Lung microvascular endothelial cell (primary cell): ENCODE results near the gene TBCD. TPM values are rescaled to one million over a fixed set of nuclear protein-coding genes. Genes with fewer than 3 reads are reported as not detected.

Experiments
- DNase-seq, 2 donors: peaks; one replicate each; pipeline versions ENCODE4 v3.0.0 to v3.0.0-alpha.2; 2010; ENCODE audit warnings: low read depth in 2 of 2
- total RNA-seq: library from RNA; depleted of rRNA; stranded (reverse); fragments of >200 nt; gene quantifications from 2 replicates; pipeline ENCODE4 v1.2.1, GENCODE V29; 2014

The TBCD gene
- total RNA-seq, 1 donor from 2014 or later, result 44.8 TPM

DNA sequence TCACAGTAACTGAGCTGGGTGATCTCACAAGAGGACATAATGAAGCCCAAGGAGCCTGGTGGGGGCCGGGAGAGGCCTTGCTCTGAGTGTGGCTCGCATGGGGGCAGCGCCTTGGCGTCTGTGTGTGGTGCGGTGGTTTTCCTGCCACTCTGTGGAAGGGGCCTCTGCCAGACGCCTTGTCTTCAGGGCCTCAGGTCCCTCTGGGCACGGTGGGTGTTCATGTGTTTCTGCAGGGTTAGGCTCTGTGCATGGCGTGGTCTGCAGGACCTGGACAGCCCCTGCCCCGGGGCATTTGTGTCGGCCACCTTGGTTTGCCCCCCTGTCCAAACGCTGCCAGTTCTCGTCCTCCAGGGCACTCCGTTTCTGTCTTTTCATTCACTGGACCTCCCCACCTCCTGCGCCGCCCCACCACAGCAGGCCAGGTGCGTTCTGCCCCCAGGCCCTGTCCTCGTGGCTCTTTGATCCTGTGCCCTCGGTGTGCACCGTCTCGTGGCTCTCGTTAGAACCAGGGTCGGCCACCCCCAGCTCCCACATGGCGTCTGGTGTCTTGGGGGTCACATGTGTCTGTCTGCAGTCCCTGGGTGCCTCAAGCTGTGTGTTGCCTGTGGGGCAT lies 131.7 kb downstream of the TBCD start:
- DNase-seq, result no peak

DNA sequence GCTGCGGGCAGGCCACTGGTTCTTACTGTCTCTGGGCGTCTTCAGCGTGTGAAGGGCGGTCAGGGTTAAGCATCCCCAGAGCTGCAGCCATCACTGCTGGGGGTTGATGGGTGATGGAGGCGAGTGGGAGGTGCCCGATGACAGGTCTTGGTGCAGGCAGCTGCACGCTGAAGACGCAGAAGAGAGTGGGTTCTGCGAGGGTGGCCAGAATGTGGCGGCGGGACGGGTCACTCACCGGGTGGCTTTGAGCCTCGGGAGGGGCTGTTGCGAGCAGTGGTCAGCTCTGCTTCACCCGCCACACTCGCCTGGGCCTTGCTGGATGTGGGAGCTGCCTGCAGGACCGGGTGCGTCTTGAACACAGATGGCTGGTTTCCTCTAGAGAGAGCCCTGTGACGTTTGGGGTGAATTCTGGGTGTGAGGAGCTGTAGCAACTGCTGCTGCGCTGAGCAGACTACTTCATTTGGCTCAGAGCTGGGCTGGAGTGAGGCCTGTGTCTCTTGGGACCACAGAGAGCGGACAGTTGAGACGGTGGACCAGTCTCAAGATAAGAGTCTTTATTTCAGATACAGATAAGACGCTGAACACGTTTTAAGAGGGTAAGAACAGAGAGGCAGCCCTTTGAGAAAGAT lies 132.6 kb downstream of the TBCD start:
- no peak for DNase-seq

DNA sequence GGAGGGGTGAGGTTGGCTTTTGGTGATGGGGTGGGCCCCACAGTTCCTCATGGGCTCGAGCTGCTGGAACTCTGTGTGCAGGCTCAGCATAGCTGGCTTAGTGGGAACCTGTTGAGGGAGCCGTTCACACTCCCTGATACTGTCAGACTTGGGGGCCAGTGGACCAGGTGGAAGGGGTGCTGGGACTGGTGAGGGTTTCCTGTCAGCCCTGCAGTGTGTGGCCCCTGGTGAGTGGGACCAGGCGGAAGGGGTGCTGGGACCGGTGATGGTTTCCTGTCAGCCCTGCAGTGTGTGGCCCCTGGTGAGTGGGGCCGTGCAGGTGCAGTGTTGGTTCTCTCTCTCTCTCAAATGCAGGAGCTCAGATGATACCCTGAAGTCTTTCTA lies 133.1 kb downstream of the TBCD start:
- no peak for DNase-seq

DNA sequence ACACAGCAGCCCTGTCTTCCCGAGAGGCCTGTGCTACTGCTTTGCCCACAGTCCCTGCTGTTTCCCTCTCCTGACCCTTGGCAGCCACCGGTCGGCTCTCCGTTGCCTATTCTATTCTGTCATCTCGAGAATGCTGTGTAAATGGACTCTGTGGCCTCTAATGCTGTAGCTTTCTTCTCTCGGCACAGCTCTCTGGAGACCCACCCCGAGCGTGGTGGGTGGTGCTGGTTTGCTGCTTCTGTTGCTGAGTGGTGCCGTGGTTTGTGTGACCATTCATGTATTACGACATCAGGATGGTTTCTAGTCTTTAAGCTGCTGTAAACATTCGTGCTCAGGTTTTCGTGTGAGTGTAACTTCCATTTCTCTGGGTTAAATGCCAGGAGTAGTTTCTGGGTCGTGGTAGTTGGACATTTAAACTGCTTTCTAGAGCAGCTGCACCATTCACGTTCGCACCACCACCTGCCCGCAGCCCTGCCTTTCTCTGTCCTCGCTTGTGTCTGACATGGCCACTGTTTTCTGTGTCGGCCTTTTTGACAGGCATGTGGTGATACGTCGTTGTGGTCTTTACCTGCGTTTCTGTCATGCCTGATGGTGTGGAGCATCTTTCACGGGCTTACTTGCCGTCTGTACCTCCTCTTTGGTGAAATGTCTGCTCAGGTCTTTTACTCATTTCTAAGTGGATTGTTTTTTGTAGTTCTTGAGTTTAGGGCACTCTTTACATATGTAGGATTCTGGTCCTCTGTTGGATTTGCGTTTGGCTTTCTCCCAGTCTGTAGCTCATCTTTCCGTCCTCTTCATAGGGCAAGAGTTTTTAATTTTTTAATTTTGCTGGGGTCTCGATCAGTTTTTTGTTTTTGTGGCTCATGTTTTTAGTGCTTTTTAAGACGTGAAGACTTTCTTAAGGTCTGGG lies 135.6 kb downstream of the TBCD start:
- DNase-seq, result no peak

DNA sequence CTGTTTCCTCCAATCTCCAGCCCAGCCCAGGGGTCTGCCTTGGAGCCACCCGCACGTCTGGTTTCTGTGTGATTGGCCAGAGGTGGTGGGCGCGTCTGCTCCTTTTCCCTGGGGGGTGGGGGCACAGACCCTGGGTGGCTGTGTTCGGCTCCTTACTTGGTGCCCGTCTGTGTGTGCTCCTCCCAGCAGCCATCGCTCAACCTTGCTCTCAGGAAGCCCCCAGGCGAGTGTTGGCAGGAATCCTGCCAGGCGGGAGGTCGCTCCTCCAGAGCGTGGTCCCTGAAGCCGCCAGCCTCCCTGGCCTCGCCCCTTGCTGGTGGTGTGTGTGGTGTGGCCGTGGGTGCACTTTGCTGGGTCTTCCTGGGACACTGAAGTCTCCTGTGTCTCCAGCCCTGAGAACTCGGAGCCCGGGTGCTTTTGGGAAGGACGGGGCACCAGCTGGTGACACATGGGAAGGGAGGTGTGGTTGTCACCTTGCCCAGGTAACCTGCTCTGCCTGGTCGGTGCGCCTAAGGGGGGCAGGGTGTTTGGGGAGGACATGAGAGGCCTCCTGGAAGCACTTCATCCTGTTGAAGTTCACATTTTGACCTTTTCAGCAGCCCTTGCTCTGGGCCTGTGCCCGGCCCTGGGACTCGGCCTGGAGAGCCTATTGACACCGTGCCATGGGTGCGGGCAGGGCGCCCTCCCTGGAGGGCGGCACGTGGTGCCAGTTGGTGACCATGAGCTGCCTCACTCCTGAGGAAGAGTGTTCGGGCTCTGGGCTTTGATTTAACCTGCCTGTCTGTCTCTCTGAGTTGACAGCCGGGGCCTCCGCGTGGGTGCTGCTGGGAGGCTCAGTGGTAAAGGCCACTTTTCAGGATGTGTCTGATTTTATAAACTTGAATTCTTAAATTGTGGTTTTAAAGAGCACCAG lies 137.0 kb downstream of the TBCD start:
- DNase-seq, result no peak

DNA sequence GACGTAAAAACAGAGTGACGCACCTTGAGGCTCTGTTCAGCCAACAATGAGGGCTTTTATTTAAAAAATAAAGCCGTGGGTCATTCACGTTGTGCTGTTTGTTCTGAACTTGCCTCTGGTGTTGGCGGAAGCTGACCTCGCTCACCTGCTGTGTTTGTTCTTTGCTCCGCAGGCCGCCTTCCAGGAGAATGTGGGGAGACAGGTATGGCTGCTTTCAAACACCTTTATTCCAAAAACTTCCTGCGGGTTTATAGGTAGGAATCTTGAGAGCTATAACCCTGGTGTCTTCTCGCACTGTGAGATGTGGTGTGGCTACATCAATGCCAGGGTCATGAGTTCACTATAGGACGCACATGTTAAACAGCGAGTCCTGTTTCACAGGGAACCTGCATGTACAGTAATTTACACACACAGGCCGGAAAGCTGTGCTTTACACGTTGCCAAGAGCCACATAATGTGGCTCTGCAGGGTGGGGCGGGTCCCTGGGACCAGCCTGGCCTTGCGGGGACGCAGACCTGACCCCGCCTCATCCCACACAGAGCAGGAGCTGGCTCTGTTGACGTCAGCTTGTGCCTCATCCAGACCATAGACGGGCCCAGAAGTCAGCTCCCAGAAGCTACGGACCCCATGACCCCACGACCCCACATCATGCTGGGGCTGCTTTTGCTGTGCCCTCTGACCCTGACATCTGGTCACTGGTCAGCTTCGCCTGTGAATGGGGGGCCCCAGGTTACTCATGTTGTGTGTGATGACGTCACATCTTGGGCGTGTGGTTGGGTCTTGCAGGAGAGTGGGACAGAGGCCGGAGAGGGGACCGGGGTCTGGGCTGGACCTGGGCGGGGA lies 137.9 kb downstream of the TBCD start:
- no peak for DNase-seq

DNA sequence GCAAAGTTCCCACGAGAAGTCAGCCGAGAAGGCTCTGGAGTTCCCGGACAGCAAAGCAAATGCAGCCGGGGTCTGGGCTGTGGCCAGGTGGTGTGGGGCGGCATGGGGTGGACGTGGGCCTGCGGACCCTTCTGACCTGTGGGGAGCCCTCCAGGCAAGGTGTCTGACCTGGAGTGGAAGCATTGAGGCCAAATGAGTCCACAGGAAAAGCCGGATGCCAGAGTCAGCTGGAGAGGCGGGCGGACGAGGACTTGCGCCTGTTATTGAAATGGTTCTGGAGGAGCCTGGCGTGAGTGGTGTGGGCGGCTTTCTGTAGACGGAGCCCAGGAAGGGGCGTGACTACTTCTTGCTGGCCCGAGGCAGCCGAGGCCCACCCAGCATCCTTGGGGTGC lies 138.5 kb downstream of the TBCD start:
- no peak for DNase-seq

DNA sequence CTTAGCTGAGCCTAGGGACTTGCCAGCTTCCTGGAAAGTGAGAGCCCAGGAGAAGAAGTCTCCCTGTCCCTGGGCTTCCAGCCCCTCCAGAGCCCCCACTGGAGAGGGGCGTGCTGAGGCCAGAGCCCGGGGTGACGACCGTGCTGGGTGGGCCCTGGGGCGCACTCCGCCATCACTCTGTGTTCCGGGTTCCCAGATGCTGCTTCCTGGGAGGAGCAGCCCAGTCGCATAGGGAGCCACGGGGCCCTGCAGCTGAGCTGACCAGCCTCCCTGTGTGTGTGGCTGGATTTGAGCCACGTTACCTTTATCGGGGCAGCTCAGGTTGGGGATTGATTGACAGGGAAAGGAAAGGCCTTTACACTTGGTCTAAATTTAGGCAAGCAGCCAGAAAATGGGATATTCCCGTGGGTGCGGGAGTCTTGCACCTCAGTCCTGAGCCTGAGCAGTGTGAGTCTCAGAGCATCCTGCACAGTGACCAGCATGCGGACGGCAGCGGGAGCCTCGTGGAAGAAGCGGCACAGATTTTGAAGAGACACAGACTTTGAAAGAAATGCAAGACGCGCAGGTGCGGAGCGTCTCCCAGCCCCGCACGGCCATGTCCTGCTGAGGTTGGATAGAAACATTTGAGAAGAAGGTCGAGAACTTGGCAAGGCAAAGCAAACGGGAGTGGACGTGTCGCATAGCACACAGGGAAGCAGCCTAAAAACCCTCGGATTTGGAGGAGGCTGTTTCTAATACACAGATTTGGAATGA lies 139.2 kb downstream of the TBCD start:
- no peak for DNase-seq

DNA sequence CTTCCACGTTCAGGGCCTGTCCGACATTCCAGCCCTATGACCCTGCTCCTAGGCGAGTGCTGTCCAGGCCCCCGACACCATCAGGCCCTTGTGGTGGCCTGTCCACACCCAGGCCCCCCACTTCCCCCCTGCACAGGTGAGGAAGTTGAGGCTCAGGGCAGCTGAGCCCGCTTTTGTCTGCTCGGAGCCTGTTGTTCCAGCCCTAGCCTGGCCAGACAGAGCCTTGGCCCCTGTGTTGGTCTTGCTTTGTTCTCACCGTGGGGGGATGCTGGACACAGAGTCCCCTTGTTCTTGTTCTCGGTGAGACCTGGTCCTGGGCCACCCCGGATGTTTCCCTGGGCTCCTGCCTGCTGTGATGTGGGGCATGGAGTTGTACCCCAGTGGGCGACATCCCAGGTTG lies 140.0 kb downstream of the TBCD start:
- DNase-seq, result no peak

DNA sequence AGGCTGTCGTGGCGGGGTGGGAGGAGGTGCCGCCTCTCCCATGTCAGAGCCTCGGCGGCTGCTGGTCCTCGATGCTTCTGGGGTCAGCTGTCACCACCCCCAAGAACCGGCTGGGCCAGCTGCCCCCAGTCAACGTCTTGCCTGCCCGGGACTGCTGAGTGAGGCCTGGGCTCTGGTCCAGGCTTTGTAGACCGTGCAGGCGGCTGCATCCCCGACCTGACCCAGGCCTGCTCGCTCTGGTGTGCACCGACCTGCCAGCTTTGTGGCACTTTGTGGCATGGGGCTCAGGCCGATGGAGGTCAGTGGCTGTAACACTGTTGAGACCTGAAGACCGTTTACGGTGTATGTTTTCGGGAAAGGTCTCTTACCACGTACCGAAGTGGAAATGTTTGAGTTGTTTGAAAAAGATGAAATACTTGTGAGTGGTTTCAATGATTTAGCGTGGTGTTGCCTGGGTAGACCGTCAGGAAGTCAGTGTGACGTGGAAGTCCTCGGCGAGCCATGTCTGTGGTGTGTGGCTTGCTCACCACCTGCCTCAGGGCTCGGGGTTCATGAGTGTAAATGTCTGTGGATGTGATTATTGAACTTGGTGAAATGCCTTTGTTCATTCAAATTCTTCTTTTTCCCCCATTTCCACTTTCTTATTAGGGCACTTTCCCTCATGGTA lies 141.2 kb downstream of the TBCD start:
- peak in 1 of 2 donors; percentile 16 for DNase-seq

DNA sequence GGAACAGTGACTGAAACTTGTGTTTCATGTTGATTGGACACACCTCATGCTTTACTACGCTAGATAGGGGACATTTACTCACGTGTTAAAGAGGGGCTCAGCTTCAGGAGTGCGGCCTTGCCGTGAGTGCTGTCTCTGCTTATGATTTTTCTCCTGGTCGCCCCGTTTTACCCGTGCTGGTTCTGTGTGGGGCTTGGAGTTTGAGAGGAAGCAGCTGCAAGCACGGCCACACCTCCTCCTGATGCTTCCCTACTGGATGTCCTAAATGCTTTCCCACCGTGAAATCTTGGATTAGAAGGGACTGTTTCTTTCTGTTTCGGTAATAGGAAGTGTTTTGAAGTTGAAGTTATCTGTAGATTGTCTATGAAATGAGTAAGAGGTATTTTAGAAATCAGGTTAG lies 141.9 kb downstream of the TBCD start:
- peak; percentile 51 to 68 for DNase-seq

DNA sequence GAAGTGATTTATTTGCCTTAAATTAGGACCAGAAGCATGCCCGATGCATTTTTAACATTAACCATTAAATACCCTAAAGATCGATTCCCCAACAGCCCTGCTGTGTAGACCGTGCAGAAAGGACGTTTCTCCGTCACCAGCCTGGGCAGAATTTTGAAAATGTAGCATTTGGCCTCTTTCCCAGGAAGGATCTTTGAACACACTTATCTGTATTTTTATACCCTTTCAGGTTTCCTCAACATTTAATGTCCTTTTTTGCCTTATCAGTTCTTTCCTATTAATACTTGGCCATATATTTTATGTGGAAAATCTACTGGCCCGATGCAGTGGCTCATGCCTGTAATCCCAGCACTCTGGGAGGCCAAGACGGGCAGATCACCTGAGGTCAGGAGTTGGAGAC lies 142.5 kb downstream of the TBCD start:
- DNase-seq, result peak in 1 of 2 donors; percentile 38

DNA sequence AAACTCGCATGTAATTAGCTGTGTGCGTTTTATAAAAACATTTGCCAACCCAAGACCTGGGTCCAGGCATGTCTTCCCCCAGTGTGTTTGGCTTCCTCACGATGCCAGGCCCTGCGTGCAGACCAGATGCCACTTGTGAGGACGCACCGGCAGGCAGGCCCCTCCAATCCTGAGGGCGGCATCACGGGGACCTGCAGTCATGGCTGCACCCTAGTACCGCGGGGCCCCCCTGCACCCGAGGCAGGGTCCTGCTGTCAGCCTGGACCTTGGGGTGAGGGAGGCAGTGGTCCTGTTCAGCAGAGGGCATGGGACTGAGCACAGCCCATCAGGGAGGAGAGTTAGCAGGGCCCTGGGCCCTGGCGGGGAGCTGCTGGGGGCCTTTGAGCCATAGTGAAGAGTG lies 143.2 kb downstream of the TBCD start:
- no peak for DNase-seq

DNA sequence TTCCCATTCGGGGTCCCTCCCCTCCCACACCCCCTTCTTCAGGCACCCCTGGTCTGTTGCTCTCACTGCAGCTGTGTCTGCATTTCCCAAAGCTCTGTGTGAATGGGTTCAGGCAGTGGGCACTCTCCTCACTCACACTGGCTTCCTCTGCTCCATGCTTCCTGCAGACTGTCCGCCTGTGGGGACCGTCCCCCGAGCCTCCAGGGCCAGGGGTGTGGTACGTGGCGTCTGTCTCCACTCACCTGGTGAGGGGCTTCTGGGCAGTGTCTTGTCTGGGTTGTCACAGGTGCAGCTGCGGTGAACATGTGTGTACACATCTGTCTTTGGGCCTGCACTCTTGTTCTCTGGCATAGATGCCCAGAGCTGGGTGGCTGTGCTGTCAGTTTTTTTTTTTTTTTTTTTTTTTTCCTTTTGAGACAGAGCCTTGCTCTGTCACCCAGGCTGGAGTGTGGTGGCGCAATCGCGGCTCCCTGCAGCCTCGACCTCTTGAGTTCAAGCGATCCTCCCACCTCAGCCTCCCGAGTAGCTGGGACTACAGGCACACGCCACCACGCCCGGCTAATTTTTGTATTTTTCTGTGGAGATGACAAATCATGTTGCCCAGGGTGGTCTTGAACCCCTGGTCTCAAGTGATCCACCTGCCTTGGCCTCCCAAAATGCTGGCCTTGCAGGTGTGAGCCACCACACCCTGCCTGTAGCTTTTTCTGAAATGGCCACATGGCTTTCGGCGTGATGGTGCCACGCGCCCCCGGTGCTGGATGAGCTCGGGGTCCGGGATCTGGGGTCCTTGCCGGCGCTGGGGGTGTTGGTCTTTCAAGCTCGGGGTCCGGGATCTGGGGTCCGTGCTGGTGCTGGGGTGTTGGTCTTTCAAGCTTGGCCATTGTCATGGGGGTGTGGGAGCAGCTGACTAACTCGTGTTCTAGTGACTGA lies 144.5 kb downstream of the TBCD start:
- no peak for DNase-seq

DNA sequence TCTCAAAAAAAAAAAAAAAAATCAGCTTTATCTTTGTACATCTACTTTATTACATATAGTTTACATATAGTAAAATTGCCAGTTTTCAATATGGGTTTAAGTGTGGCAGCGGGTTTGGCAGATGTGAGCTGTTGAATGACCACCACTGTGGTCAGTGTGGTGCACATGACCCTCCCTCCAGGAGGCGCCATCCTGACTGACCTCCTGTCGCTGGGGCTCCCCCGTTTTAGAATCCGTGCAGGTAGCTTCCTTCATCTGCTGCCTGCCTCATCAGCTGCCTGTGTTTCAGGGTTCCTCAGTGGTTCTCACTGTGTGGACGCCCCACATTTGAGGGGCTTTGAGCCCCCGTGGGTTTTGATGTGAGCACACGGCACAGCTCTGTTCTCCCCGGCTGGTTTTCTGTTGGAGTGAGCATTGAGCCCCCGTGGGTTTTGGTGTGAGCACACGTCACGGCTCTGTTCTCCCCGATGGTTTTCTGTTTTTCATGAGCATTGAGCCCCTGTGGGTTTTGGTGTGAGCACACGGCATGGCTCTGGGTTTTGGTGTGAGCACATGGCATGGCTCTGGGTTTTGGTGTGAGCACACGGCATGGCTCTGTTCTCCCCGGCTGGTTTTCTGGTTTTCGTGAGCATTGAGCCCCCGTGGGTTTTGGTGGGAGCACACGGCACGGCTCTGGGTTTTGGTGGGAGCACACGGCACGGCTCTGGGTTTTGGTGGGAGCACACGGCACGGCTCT lies 145.8 kb downstream of the TBCD start:
- DNase-seq, result no peak

DNA sequence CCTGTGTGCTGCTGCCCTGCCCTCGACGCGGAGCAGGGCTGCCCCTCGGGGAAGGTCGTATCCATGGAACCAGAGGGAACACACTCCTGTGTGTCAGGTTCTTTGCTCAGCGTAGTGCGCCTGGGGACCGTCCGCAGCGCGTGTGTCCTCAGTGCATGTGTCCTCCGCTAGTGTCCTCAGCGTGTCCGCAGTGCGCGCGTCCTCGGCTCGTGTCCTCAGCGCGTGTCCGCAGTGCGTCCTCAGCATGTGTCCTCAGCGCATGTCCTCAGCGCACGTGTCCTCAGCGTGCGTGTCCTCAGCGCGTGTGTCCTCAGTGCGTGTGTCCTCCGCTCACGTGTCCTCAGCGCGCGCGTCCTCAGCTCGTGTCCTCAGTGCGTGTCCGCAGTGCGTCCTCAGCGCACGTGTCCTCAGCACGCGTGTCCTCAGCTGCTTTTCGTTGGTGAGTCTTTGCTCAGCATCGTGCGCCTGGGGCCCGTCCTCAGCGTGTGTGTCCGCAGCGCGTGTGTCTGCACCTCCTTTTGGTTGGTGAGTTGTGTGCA lies 147.2 kb downstream of the TBCD start:
- DNase-seq, result no peak

DNA sequence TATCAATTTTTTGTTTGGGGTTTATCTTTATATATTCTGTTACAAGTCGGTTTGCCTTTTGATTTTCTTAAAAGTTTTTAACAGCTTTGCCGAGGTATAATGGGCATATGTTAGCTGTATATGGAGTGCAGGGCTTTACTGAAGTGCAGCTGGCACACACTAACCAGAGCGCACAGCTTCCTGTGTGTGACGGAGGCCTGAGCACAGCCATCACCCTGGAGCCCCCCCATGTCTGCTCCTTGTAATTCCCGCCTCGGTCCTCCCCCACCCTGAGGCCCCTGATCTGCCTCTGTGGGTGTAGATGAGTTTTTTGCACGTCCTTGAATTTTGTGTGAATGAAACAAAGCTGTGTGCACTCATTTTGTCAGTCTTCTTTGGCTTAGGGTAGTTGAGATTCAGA lies 148.1 kb downstream of the TBCD start:
- no peak for DNase-seq
